Gastrocnemius medialis (tissue), 4 donors: Measurements from ENCODE around the gene ZAR1L.

ENCODE experiments used
- POLR2A ChIP-seq, 2 donors: fragments of 450-650 bp; IDR thresholded peaks; one replicate each; pipeline ENCODE4 v1.6.1; 2017; ENCODE audit warnings: antibody characterized with exemption in 2 of 2, mild to moderate bottlenecking in 2 of 2, moderate library complexity in 2 of 2
- TF ChIP-seq, protein P1 (sequence below), 5 experiments: fragments of 450-650 bp in 3 of 5; fragments of 200-600 bp in 2 of 5; sonication (generic) in 2 of 5; IDR thresholded peaks in 4 of 5; conservative IDR thresholded peaks in 1 of 5; 1 replicate in 4 of 5; 2 replicates in 1 of 5; pipeline ENCODE4 v1.5.1; 2016 to 2019; ENCODE audit warnings: antibody characterized with exemption in 5 of 5, mild to moderate bottlenecking in 3 of 5, moderate library complexity in 3 of 5

- TF ChIP-seq, protein P1, sequence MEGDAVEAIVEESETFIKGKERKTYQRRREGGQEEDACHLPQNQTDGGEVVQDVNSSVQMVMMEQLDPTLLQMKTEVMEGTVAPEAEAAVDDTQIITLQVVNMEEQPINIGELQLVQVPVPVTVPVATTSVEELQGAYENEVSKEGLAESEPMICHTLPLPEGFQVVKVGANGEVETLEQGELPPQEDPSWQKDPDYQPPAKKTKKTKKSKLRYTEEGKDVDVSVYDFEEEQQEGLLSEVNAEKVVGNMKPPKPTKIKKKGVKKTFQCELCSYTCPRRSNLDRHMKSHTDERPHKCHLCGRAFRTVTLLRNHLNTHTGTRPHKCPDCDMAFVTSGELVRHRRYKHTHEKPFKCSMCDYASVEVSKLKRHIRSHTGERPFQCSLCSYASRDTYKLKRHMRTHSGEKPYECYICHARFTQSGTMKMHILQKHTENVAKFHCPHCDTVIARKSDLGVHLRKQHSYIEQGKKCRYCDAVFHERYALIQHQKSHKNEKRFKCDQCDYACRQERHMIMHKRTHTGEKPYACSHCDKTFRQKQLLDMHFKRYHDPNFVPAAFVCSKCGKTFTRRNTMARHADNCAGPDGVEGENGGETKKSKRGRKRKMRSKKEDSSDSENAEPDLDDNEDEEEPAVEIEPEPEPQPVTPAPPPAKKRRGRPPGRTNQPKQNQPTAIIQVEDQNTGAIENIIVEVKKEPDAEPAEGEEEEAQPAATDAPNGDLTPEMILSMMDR (IDR thresholded peaks at IDR 0.05 in 4 of 5, conservative IDR thresholded peaks at IDR 0.05 in 1 of 5) = peak; percentile 38 to 71 (median 61)
- no peak for TF ChIP-seq POLR2A (IDR thresholded peaks at IDR 0.05)
These were observed 4.9 kb downstream of the ZAR1L start for GRCh38 chr13:32310134-32310706.
